Measurements from ENCODE around the gene PRKAR2B. TPM values are rescaled to one million over a fixed set of nuclear protein-coding genes. Genes with fewer than 3 reads are reported as not detected.

PRKAR2B gene
- total RNA-seq, 4 donors from 2014 or later, result 89.5 to 127 (median 102) TPM

DNA sequence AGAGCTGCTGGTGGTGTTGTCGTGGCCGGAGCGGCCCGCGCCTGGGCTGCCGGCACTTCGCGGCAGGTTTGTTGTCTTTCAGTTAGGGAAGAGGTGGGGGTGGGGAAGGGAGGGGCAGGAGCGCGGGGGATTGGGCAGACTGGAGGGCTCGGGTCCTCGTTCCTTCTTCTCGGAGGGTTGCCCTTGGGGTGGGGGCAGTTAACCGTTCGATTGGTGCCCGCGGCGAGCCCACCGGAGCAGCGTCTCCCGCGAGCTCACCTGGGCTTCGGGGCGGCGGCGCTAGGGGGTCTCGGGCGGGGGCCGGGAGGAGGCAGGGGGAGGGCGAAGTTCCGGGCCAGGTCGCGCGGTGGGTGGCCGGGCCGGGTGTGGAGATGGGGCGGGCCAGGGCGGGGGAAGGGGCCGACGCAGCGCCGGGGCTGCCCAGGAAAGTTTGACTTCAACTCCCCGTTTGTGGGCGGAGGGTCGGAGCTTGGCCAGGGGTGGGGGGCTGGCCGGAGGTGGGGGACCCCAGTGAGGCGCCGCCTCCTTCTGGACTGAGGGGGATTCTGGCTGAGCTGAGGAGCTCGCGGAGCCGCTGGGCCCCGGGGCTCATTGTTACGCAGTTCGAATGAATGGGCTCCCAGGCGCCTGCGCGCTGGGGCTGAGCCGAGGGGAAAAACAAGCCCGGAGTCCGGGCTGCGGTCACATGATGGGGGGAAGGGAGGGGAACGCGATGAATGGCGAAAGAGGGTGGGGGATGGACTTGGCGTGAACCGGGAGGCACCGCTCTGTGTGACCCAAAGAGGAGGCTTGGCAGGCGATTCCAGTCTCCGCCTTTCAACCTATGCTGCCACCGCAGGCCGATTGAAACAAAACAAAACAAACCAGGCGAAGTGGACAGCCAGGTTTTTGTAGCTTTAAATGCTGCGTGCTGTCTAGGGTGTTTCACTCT is 124.9 kb downstream of the PRKAR2B start:
- 1% methylated on average over 21 of the region's 73 CpGs for WGBS

GRCh38 chr7:107170051-107170915 is 125.8 kb downstream of the PRKAR2B start:
- Histone ChIP-seq H3K4me1 (peaks cover 50 to 59% (median 53%) of the 10 kb centered on the region in 4 donors), H3K36me3 (peaks cover 0 to 4% (median 0%) of the 10 kb centered on the region in 4 donors), H3K27me3 (no peaks in the 10 kb centered on the region), H3K9me3 (no peaks in the 10 kb centered on the region), H3K4me3 (peak overlapping the region; percentile 93 to 99 (median 96)), H3K27ac (replicated peaks in 1 of 4) (peak overlapping the region; percentile 99 to 100 (median 100))
- intact Hi-C loops (cut with DNase I), result loop anchor here (10.0 kb wide), 1 partner anchor 715 kb away; no protein-coding TSS in a partner anchor
- DNase-seq (ENCODE audit: extremely low spot score), result no peak
- no peak for TF ChIP-seq POLR2AphosphoS5 (IDR thresholded peaks at IDR 0.05)
- no peak for TF ChIP-seq EP300 (IDR thresholded peaks at IDR 0.05)
- WGBS, result 12% methylated on average over 13 of the region's 13 CpGs

More for the DNA sequence above, 124.9 kb downstream of the PRKAR2B start:
- TF ChIP-seq POLR2AphosphoS5 (IDR thresholded peaks at IDR 0.05), result peak; percentile 79 to 89
- TF ChIP-seq EP300 (IDR thresholded peaks at IDR 0.05), result no peak
- no peak for TF ChIP-seq POLR2A (IDR thresholded peaks at IDR 0.05; ENCODE audit: low read depth)
- TF ChIP-seq, protein P1, sequence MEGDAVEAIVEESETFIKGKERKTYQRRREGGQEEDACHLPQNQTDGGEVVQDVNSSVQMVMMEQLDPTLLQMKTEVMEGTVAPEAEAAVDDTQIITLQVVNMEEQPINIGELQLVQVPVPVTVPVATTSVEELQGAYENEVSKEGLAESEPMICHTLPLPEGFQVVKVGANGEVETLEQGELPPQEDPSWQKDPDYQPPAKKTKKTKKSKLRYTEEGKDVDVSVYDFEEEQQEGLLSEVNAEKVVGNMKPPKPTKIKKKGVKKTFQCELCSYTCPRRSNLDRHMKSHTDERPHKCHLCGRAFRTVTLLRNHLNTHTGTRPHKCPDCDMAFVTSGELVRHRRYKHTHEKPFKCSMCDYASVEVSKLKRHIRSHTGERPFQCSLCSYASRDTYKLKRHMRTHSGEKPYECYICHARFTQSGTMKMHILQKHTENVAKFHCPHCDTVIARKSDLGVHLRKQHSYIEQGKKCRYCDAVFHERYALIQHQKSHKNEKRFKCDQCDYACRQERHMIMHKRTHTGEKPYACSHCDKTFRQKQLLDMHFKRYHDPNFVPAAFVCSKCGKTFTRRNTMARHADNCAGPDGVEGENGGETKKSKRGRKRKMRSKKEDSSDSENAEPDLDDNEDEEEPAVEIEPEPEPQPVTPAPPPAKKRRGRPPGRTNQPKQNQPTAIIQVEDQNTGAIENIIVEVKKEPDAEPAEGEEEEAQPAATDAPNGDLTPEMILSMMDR (IDR thresholded peaks at IDR 0.05), result peak in 2 of 3 experiments; percentile 15 to 18
- no peaks in the 10 kb centered on the region for H3K9me3 ChIP-seq
- H3K4me3 ChIP-seq, result peak overlapping the region; percentile 93 to 99 (median 96)
- intact Hi-C loops (cut with DNase I), result loop anchor here (10.0 kb wide), 1 partner anchor 715 kb away; no protein-coding TSS in a partner anchor
- H3K4me1 ChIP-seq, result peaks cover 41 to 50% (median 44%) of the 10 kb centered on the region in 4 donors
- no peaks in the 10 kb centered on the region for H3K27me3 ChIP-seq
- H3K27ac ChIP-seq (replicated peaks in 1 of 4), result peak overlapping the region; percentile 99 to 100 (median 100)
- H3K36me3 ChIP-seq, result peaks cover 0 to 4% (median 0%) of the 10 kb centered on the region in 4 donors
- peak; percentile 99 for DNase-seq (ENCODE audit: extremely low spot score)

- TF ChIP-seq, protein P1 (IDR thresholded peaks at IDR 0.05), result no peak
- TF ChIP-seq POLR2AphosphoS5 (IDR thresholded peaks at IDR 0.05) (no peak), POLR2A (IDR thresholded peaks at IDR 0.05; ENCODE audit: low read depth) (no peak), EP300 (IDR thresholded peaks at IDR 0.05) (no peak)
- WGBS, result 93% methylated on average over 11 of the region's 12 CpGs
- intact Hi-C loops (cut with DNase I), result loop anchor here (10.0 kb wide), 1 partner anchor 713 kb away; no protein-coding TSS in a partner anchor
- H3K9me3 ChIP-seq, result no peaks in the 10 kb centered on the region
- peaks cover 52 to 70% (median 64%) of the 10 kb centered on the region in 4 donors for H3K4me1 ChIP-seq
- DNase-seq (ENCODE audit: extremely low spot score), result no peak
- H3K4me3 ChIP-seq, result no peak overlapping the region
- H3K36me3 ChIP-seq, result peaks cover 0 to 4% (median 0%) of the 10 kb centered on the region in 4 donors
- no peaks in the 10 kb centered on the region for H3K27me3 ChIP-seq
- H3K27ac ChIP-seq (replicated peaks in 1 of 4), result peak overlapping the region in 3 of 4 donors; percentile 14 to 100 (median 53)
These were observed 127.0 kb downstream of the PRKAR2B start for GRCh38 chr7:107171496-107171895.

DNA sequence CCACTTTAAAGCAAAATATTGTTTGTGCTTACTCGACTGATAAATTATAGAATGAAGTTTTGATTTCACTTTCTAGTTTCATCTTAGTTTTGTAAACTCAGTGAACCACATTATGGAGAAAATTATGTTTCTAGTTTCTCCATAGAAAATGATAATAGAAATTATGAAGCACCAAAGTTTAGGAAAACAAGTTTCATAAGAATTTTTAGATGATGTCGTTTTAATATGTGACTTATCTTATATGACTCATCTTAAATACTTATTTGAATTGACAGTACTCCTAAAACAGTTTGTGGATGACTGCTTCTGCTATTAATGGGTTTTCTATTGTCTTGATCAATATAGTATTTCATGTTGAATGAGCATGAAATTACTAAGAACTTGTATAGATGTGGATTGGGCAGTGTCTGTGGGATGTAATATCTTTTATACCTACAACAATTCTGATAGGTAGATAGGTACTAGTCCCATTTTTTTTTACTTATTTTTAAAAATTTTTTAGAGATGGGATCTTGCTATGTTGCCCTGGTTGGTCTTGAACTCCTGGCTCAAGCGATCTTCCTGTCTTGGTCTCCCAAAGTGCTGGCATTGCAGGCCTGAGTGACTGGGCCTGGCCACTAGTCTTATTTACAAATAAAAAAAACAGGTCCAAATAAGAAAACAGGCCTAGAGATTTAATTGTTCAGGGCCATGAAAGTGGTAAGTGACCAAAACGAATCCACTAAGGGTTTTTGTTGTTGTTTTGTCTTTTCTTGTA is 127.9 kb downstream of the PRKAR2B start:
- no peak for TF ChIP-seq POLR2A (IDR thresholded peaks at IDR 0.05; ENCODE audit: low read depth)
- TF ChIP-seq, protein P1 (IDR thresholded peaks at IDR 0.05), result no peak
- Histone ChIP-seq H3K4me3 (no peak overlapping the region), H3K27me3 (no peaks in the 10 kb centered on the region), H3K9me3 (no peaks in the 10 kb centered on the region), H3K27ac (replicated peaks in 1 of 4) (no peak overlapping the region), H3K4me1 (peaks cover 57 to 73% (median 72%) of the 10 kb centered on the region in 4 donors), H3K36me3 (peaks cover 0 to 4% (median 0%) of the 10 kb centered on the region in 4 donors)
- WGBS, result 83% methylated on average over 4 of the region's 4 CpGs
- DNase-seq (ENCODE audit: extremely low spot score), result no peak
- intact Hi-C loops (cut with DNase I), result loop anchor here (10.0 kb wide), 1 partner anchor 712 kb away; no protein-coding TSS in a partner anchor
